Testis (tissue), 2 donors: ENCODE measurements around the gene LMX1A.

Experiments
- CTCF ChIP-seq, 3 experiments: fragments of 450-650 bp in 2 of 3; fragments of 200-600 bp in 1 of 3; sonication (generic) in 1 of 3; IDR thresholded peaks; one replicate each; pipeline ENCODE4 v1.5.1; 2016 to 2019; ENCODE audit warnings: antibody characterized with exemption in 3 of 3, mild to moderate bottlenecking in 2 of 3, moderate library complexity in 1 of 3
- POLR2A ChIP-seq: fragments of 450-650 bp; IDR thresholded peaks from one replicate; pipeline ENCODE4 v1.6.1; 2017; ENCODE audit warnings: antibody characterized with exemption, mild to moderate bottlenecking, moderate library complexity

- no peak for TF ChIP-seq CTCF (IDR thresholded peaks at IDR 0.05)
- TF ChIP-seq POLR2A = no peak
These were observed 128.3 kb downstream of the LMX1A start for GRCh38 chr1:165228111-165228655.
